ENCODE data around the gene IRF2BPL. TPM values are rescaled to one million over a fixed set of nuclear protein-coding genes. Genes with fewer than 3 reads are reported as not detected.

Gene IRF2BPL
- total RNA-seq, 1 donor from 2014 or later = 56.2 TPM

DNA sequence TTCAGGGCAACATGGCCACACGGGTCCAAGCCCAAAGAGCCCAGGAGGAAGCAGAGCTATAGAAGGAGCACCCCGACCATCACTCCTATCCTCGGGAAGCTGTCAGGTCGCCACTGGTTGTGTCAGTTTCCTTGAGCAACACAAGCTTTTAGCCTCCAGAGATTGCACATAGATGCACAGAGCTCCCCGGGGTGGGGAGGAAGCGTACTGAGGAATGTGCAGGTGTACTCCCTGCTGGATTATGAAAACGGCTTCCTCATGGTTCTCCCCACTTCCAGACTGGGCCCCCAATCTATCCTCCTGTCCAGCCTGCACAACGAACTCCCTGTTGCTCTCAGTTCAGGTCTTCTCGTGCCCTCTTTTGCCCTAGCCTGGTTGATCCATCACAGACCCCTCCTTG, 30.3 kb upstream of the IRF2BPL start:
- Mint-ChIP-seq H3K36me3 (ENCODE audit: insufficient read depth) (no peaks in the 10 kb centered on the region), H3K9me3 (ENCODE audit: low read depth) (no peaks in the 10 kb centered on the region), H3K4me1 (ENCODE audit: low read depth) (peaks cover 15% of the 10 kb centered on the region), H3K27ac (no peak overlapping the region), H3K4me3 (ENCODE audit: low read depth) (no peak overlapping the region), H3K27me3 (no peaks in the 10 kb centered on the region)
- TF ChIP-seq, protein P1, sequence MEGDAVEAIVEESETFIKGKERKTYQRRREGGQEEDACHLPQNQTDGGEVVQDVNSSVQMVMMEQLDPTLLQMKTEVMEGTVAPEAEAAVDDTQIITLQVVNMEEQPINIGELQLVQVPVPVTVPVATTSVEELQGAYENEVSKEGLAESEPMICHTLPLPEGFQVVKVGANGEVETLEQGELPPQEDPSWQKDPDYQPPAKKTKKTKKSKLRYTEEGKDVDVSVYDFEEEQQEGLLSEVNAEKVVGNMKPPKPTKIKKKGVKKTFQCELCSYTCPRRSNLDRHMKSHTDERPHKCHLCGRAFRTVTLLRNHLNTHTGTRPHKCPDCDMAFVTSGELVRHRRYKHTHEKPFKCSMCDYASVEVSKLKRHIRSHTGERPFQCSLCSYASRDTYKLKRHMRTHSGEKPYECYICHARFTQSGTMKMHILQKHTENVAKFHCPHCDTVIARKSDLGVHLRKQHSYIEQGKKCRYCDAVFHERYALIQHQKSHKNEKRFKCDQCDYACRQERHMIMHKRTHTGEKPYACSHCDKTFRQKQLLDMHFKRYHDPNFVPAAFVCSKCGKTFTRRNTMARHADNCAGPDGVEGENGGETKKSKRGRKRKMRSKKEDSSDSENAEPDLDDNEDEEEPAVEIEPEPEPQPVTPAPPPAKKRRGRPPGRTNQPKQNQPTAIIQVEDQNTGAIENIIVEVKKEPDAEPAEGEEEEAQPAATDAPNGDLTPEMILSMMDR (IDR thresholded peaks at IDR 0.05; ENCODE audit: unreplicated experiment) = no peak
- DNase-seq (ENCODE audit: low spot score, unreplicated experiment) = no peak

DNA sequence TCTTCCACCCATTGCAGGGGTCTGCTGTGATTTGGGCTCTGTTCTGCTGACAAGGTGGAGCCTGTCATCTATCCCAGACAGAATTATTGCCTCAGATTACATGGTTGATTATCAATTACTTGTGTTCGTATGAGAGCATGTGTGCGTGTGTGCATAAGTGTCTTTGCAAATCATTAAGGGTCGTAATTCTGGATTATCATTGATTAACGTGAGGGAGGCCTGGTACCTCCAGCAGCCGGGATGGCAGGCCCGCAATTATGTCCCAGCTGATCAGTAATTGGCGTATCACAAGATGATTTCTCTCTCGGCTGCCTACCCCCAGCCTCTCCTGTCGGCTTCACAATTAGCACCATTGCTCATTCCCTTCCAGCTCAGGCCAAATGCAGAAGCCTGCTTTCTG, 29.6 kb upstream of the IRF2BPL start:
- Mint-ChIP-seq H3K27ac (no peak overlapping the region), H3K9me3 (ENCODE audit: low read depth) (no peaks in the 10 kb centered on the region), H3K27me3 (no peaks in the 10 kb centered on the region), H3K36me3 (ENCODE audit: insufficient read depth) (no peaks in the 10 kb centered on the region), H3K4me1 (ENCODE audit: low read depth) (peaks cover 15% of the 10 kb centered on the region), H3K4me3 (ENCODE audit: low read depth) (no peak overlapping the region)
- no peak for DNase-seq (ENCODE audit: low spot score, unreplicated experiment)
- TF ChIP-seq, protein P1 (IDR thresholded peaks at IDR 0.05; ENCODE audit: unreplicated experiment) = no peak

DNA sequence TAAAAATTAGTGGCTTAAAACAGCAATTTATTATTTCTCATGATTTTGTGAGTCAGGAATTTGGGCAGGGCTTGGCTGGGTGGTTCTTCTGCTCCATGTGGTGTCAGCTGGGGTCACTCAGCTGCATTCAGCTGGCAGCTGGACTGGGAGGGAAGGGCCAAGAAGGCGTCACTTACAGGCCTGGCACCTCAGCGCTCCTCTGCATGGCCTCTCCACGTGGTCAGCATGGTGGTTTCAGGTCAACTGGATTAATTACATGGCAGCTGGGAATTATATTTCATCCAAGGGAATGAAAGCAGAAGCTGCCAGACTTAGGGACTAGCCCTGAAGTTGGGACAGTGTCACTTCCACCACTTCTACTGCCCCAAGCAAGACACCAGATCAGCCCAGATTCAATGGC, 27.5 kb upstream of the IRF2BPL start:
- DNase-seq (ENCODE audit: low spot score, unreplicated experiment) = no peak
- Mint-ChIP-seq H3K27ac (no peak overlapping the region), H3K9me3 (ENCODE audit: low read depth) (no peaks in the 10 kb centered on the region), H3K4me1 (ENCODE audit: low read depth) (peaks cover 15% of the 10 kb centered on the region), H3K4me3 (ENCODE audit: low read depth) (no peak overlapping the region), H3K27me3 (no peaks in the 10 kb centered on the region), H3K36me3 (ENCODE audit: insufficient read depth) (no peaks in the 10 kb centered on the region)
- TF ChIP-seq, protein P1 (IDR thresholded peaks at IDR 0.05; ENCODE audit: unreplicated experiment) = no peak

DNA sequence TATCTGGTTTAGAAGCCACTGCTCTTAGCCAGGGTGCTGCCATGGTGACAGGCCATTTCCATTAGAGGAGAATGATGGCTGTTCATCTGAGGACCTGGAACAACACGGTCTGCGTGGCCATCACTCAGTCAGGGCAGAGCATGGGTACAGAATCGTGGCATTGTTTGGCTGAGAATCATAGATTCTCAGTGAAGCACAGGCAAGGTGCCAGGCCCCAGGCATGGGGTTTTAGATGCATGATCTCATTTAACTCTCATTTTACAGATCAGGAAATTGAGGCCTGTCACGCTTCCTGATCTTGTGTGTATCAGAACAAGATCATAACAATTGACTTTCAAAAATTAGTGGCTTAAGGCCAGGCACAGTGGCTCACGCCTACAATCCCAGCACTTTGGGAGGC, 26.8 kb upstream of the IRF2BPL start:
- Mint-ChIP-seq H3K36me3 (ENCODE audit: insufficient read depth) (no peaks in the 10 kb centered on the region), H3K27ac (no peak overlapping the region), H3K27me3 (no peaks in the 10 kb centered on the region), H3K9me3 (ENCODE audit: low read depth) (no peaks in the 10 kb centered on the region), H3K4me3 (ENCODE audit: low read depth) (no peak overlapping the region), H3K4me1 (ENCODE audit: low read depth) (peaks cover 15% of the 10 kb centered on the region)
- TF ChIP-seq, protein P1 (IDR thresholded peaks at IDR 0.05; ENCODE audit: unreplicated experiment) = no peak
- DNase-seq (ENCODE audit: low spot score, unreplicated experiment) = no peak

DNA sequence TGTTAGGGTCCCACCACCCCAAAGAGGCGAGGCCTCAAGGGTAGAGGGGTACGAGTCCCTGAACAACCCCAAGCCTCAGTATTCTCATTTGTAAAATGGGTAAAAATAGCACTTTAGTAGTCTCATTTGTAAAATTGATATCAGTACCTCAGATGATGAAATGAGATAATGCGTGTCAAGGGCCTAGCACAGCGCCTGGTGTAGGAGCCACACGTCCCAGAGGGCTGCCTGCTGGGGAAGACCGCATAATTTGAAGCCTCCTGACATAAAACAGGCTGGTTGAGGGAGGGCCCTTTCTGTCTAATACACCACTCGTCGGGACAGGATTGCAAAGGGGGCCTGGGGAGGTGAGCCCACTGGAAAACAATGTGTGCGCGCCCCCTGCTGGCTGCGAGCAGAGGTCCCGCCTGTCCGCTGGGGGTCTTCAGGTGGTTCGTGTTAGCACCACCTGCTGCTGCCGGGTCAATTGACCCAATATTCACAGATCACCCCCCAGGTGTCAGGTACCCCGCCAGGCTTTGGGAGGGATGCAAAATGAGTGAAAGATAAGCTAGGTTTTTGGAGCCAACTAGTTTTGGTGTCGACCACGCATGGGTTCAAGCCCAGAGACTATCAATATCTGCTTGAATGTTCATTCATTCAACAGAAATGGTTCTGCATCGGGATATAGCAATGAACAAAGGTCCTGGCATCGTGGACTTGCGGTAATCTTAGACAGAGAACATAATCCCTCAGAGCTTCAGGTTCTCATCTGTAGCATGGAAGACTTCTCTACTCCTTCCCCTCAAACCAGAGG, 24.7 kb upstream of the IRF2BPL start:
- peak; percentile 85 for DNase-seq (ENCODE audit: low spot score, unreplicated experiment)
- Mint-ChIP-seq H3K36me3 (ENCODE audit: insufficient read depth) (no peaks in the 10 kb centered on the region), H3K4me3 (ENCODE audit: low read depth) (no peak overlapping the region), H3K9me3 (ENCODE audit: low read depth) (no peaks in the 10 kb centered on the region), H3K27ac (no peak overlapping the region), H3K27me3 (no peaks in the 10 kb centered on the region), H3K4me1 (ENCODE audit: low read depth) (no peaks in the 10 kb centered on the region)
- TF ChIP-seq, protein P1 (IDR thresholded peaks at IDR 0.05; ENCODE audit: unreplicated experiment) = peak; percentile 97

Data from progenitor cell of endocrine pancreas (in vitro differentiated cells).